Amniotic stem cell (primary cell): ENCODE results near the gene C2CD3.
A peak's percentile ranks its signal among the peaks of the same experiment; 100 is the strongest.

Experiments
- DNase-seq: peaks from one replicate; lab custom pipeline; 2025; lab: John Stamatoyannopoulos, UW

C2CD3 gene

DNA sequence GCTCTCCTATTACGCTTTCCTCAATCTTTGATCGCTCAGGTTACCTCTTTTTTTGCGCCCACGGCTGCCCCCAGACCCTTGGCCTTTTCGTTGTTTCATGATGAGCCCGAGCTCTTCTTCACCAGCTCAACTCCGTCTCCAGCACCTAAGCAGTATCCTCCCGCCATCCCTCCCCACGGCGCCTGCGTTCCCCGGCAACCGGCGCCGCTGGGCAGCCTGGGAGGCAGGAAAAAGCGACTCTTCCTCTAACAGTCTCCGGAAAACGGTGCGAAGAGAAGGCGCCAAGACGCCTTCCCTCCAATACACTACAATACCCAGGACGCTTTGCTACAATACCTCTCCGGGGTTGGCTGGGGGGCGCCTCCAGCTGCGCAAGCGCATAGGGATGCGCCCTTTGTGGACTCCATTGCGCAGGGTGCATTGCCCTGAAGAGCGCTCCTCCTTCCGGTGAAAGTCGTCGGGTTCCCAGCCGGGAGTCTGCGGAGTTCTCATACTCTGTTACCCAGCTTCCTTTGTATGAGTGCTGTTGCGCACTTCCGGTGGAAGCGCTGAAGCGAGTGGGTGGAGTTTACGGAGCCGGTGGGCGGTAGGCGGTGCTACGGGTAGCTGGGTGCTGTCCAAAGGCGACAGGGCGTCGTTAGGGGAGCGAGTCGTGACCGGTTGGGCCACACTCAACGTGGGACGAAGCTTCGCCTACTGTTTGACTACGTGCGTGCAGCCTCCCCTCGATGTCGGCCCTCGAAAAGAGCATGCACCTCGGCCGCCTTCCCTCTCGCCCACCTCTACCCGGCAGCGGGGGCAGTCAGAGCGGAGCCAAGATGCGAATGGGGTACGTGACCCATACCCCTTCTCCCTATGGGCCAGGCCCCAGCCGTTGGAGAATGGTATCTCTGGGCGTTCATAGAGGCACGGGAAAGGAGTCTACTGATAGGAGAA, at the start of gene C2CD3, which contains the start of gene PPME1:
TSS of gene C2CD3 (minus strand) at position 309 of the 936 bp plus-strand sequence. CDS start at position 99, 210 bp downstream.
TSS of gene PPME1 (plus strand) at position 596 of the 936 bp plus-strand sequence. CDS start at position 729, 133 bp downstream.
- DNase-seq: peak; percentile 98

DNA sequence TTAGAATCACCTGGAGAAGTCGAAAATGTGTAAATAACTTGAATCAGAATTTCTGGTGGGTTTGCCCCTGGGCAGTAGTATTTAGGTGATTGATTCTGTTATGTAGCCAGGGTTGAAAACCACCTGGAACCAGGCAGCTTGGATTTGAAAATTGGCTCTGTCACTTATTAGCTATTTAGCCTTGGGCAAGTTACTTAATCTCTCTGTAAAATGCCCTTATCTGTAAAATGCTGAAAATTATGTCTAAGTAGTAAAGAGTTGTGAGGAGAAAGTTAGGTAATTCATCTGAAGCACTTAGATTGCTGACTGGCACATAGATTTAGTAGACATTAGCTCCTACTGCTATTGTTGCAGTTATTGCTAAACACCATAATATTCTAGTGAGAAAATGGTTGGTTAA, 49.6 kb upstream of the C2CD3 start:
- no peak for DNase-seq

DNA sequence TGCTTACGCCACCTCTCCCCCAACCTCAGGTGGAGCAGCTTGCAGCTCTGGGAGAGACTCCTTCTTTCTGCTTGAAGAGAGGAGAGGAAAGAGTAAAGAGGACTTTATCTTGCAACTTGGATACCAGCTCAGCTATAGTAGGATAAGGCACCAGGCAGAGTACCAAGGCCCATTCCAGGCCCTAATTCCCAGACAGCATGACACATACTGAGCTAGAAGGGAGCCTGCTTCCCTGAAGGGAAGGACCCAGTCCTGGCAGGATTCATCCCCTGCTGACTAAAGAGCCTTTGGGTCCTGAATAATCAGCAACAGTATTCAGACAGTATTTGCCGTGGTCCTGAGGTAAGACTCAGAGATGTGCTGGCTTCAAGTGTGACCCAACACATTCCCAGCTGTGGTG, 41.7 kb upstream of the C2CD3 start:
- no peak for DNase-seq

DNA sequence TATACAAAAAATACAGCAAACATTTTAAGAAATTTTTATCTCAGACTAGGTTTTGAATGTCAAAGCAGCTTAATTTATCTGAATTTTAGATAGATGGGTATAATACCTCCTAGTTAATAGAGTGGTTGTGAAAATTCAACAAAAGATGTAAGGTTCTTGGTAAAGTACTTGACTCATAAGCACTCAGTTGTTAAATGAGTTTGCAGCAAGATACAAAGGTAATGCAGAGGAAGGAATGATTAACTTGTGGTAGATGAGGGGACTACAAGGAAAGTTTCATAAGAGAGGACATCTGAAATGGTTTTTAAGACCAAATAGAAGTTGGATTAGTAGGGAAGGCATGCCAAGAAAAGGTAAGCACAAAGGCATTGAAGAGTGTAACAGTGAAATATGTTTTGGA, 37.7 kb upstream of the C2CD3 start:
- no peak for DNase-seq

DNA sequence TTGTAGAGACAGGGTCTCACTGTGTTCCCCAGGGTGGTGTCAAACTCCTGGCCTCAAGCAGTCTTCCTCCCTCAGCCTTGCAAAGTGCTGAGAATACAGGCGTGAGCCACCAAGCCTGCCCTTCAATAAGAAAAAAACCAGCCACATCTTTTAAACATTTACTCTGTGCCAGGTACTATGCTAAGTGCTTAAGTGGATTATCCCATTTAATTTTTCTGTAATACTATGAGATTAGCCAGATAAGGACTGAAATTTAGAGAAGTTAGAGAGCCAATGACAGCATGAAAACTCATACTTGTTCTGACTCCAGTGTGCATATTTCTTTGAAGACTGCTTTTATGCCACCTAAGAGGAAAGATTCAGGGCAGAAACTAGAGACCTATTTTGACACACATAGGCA, 35.9 kb upstream of the C2CD3 start:
- no peak for DNase-seq

DNA sequence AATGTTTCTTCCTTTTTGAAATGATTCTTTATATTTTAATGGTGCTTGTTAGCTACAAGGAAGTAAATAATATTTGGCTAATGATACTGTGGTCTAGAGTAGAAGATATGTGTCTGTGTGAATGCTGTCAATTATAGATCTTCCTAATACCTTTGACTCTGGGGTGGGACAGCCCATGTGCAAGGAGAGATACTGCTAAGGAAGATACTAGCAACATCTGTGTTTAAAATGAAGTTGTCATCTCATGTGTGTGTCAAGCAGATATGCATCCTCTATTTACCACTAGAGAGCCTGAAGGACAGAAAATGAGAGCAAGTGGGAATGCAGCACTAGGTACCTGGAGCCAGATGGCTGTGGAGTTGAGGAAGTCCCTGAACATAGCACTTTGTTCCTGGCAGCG, 34.4 kb upstream of the C2CD3 start:
- DNase-seq: no peak

- no peak for DNase-seq
Measured at GRCh38 chr11:74204701-74205100, 33.9 kb upstream of the C2CD3 start.

DNA sequence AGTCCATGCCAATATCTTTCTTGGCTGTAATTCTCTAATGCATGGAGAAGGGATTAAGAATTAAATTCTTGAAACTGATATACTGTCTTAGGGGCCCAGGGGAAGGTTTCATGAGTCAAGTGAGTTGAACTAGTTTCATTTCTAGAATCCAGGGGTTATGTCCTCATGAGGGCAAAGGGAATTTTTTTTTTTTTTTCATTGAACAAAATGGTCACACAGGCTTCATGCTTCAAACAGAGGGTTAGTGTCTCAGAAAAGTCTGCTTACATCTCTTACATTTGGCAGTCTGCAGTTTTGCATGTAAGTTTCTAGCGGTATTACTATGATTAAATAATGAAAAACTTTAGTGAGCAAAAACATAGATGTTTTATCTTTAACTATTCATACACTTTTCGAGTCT, 33.2 kb upstream of the C2CD3 start:
- no peak for DNase-seq

DNA sequence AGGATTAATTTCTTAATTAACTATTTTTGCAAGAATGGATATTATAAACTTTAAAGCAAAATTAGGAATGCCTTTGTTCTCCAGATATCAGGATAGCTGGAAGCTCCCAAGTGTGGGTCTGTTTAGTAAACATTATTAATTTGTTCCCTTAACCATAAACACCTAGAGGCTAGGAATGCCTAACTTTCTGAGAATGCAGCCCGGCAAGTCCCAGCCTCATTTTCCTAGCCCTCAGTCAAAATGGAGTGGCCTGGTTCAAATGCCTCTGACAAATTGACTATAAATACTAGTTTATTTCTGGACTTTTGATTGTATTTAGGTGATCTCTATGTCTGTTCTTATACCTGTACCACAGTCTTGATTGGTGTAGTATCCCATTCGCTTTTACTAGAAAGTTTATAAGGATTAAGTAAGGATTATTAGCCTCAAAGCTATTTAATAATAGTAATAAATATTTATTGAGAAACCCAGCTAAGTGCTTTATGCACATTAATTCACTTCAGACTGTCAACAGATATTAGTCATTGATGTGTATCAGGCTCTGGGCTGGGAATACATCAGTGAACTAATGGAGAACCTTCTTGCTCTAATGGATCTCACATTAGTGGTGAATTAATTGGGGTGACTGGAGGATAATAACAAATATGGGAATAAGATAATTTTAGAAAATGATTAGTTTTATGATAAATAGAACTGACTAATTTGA, 26.1 kb upstream of the C2CD3 start:
- DNase-seq: no peak

- no peak for DNase-seq
Measured at GRCh38 chr11:74195828-74196227, 25.0 kb upstream of the C2CD3 start.

- peak; percentile 1 for DNase-seq
Measured at GRCh38 chr11:74185695-74186094, 14.9 kb upstream of the C2CD3 start.

DNA sequence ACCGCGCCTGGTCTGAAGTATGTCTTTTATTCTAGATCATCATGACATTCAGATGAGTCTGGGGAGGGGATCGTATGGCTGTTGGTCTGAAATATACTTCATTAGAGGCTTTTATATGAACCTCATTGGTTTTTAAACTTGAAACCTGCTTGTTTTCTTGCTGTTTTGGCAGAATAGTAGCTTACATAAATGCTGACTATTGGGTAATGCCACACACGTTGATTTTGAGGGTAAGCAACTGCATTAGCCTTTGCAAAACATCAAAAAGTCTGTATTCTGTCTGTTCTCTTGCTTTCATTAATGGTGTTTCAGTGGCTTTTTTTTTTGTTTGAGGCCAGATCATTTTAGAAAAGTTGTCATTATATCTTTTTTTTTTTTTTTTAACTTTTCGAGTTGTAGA, 14.5 kb upstream of the C2CD3 start:
- no peak for DNase-seq

DNA sequence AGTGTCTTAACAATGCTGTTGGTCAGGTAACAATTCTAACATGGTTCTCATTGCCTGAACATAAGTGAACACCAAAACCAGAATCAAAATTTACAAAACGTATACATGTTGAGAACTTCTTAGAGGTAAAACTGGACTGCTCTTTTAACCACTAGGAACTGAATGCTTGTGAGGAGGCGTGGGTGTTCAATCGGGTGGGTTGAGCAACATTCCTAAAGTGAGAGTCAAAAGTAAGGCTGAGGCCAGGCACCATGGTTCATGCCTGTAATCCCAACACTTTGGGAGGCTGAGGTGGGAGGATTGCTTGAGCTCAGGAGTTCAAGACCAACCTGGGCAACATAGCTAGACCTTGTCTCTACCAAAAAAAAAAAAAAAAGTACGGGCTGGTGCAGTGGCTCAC, 11.8 kb upstream of the C2CD3 start:
- no peak for DNase-seq

- DNase-seq: no peak
Measured at GRCh38 chr11:74179234-74180052, 8.6 kb upstream of the C2CD3 start.

- no peak for DNase-seq
Measured at GRCh38 chr11:74175920-74176319, 5.1 kb upstream of the C2CD3 start.

DNA sequence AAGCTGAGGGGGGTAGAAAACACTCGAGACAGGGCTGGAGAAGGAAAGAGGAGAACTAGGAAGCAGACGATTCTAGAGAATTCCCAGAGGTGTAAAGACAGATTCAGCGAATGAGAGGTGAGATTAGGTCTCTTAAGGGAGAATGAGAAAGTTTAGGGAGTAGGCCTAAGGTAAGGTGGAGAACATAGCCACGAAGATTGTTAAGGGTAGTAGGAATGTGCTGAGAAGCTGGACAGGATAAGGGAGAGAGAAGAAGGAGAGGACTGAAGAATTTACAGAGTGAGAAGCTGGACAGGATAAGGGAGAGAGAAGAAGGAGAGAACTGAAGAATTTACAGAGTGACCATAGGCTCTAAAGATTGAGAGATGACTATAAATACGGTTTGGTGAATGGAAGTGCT, 1.2 kb upstream of the C2CD3 start:
- DNase-seq: no peak

GRCh38 chr11:74171630-74171968, 797 bp upstream of the C2CD3 start:
- no peak for DNase-seq

- no peak for DNase-seq
Measured at GRCh38 chr11:74169738-74170458, 904 bp downstream of the C2CD3 start.

DNA sequence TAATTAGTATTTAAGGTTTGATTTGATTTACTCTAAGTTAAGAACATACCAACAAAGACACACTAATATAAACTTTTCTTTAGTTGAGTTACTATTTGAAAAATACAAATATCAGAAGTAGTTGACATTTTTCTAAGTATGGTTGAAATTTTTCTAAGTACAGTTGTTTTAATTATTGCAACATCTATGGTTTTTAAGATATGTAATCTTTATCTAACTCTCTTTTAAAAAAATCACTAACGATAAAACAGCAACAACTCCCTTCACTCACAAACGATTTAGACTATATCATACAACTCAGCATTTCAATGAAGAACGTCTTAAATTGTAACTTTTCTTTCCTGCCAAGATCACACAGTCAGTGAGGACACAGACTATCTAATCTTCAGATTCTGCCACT, 2.0 kb downstream of the C2CD3 start:
- DNase-seq: no peak

- DNase-seq: no peak
Measured at GRCh38 chr11:74162681-74163467, 7.9 kb downstream of the C2CD3 start.

GRCh38 chr11:74159642-74160041, 11.2 kb downstream of the C2CD3 start:
- no peak for DNase-seq
